GM23338 (cell line): Measurements from ENCODE around the gene PPP1R13L. TPM values are rescaled to one million over a fixed set of nuclear protein-coding genes. Genes with fewer than 3 reads are reported as not detected.

Experiments
- ATAC-seq: fragments of 200-7000 bp; cut with Tn5 transposase; 3 replicates; pipeline ENCODE4 v1.9.1; 2020
- DNase-seq: peaks from one replicate; pipeline ENCODE4 v3.0.0-alpha.2; 2015; ENCODE audit warnings: low spot score
- H2AFZ ChIP-seq: fragments of 200-600 bp; sonication (generic); 2 replicates; pipeline ENCODE4 v1.8.0; 2016; ENCODE audit warnings: antibody characterized with exemption, mild to moderate bottlenecking, moderate library complexity
- H3F3A ChIP-seq: fragments of 200-600 bp; sonication (generic); replicated peaks from 2 replicates; pipeline ENCODE4 v1.8.0; 2017; ENCODE audit warnings: antibody characterized with exemption, mixed run types, low read depth
- H3K27ac ChIP-seq: fragments of 200-600 bp; sonication (generic); 2 replicates; pipeline ENCODE4 v1.6.1; 2016; ENCODE audit warnings: low read depth
- H3K27me3 ChIP-seq: fragments of 200-600 bp; sonication (generic); 2 replicates; pipeline ENCODE4 v1.8.0; 2016; ENCODE audit warnings: mild to moderate bottlenecking, mixed run types, moderate library complexity; ENCODE audit not compliant: insufficient read depth
- H3K36me3 ChIP-seq: fragments of 200-600 bp; sonication (generic); 2 replicates; pipeline ENCODE4 v1.8.0; 2016; ENCODE audit warnings: mild to moderate bottlenecking; ENCODE audit not compliant: insufficient read depth
- H3K4me1 ChIP-seq: fragments of 200-600 bp; sonication (generic); 2 replicates; pipeline ENCODE4 v1.8.0; 2016; ENCODE audit warnings: mild to moderate bottlenecking, moderate library complexity; ENCODE audit not compliant: insufficient read depth
- H3K4me2 ChIP-seq: fragments of 200-600 bp; sonication (generic); 2 replicates; pipeline ENCODE4 v1.7.1; 2017; ENCODE audit warnings: mixed run types
- H3K4me3 ChIP-seq: fragments of 200-600 bp; sonication (generic); 2 replicates; pipeline ENCODE4 v1.6.1; 2016; ENCODE audit warnings: mixed run types
- H3K79me2 ChIP-seq: fragments of 200-600 bp; sonication (generic); replicated peaks from 2 replicates; pipeline ENCODE4 v1.8.0; 2017; ENCODE audit warnings: mild to moderate bottlenecking; ENCODE audit not compliant: insufficient read depth
- H3K9me2 ChIP-seq: fragments of 200-600 bp; sonication (generic); 2 replicates; pipeline ENCODE4 v1.8.0; 2017; ENCODE audit not compliant: insufficient read depth
- H4K20me1 ChIP-seq: fragments of 200-600 bp; sonication (generic); replicated peaks from 2 replicates; pipeline ENCODE4 v1.8.0; 2017; ENCODE audit warnings: mild to moderate bottlenecking; ENCODE audit not compliant: insufficient read depth
- H3K27ac Mint-ChIP-seq: 2 replicates; pipeline ENCODE4 v1.8.0; 2020; ENCODE audit warnings: inconsistent platforms, mild to moderate bottlenecking, moderate library complexity, mixed read lengths
- H3K27me3 Mint-ChIP-seq: 3 replicates; pipeline ENCODE4 v1.8.0; 2022; ENCODE audit warnings: low read depth, mild to moderate bottlenecking, moderate library complexity, mixed read lengths, inconsistent platforms; ENCODE audit not compliant: insufficient read depth, poor library complexity
- H3K36me3 Mint-ChIP-seq: 3 replicates; pipeline ENCODE4 v1.8.0; 2021; ENCODE audit warnings: low read depth, mild to moderate bottlenecking, inconsistent platforms, moderate library complexity, mixed read lengths
- H3K4me1 Mint-ChIP-seq: 3 replicates; pipeline ENCODE4 v1.8.0; 2020; ENCODE audit warnings: mild to moderate bottlenecking, inconsistent platforms, mixed read lengths
- H3K4me3 Mint-ChIP-seq: 3 replicates; pipeline ENCODE4 v1.8.0; 2021; ENCODE audit warnings: moderate library complexity, mild to moderate bottlenecking, inconsistent platforms, mixed read lengths
- H3K9me3 Mint-ChIP-seq: 3 replicates; pipeline ENCODE4 v1.8.0; 2020; ENCODE audit warnings: moderate library complexity, mild to moderate bottlenecking, inconsistent platforms, mixed read lengths
- EZH2 ChIP-seq: fragments of 200-600 bp; sonication (generic); IDR thresholded peaks from one replicate; pipeline ENCODE4 v1.8.0; 2017; ENCODE audit warnings: antibody characterized with exemption, mild to moderate bottlenecking, low read depth; ENCODE audit not compliant: unreplicated experiment
- EZH2phosphoT487 ChIP-seq: fragments of 200-600 bp; sonication (generic); IDR thresholded peaks from one replicate; pipeline ENCODE4 v1.8.1; 2018; ENCODE audit warnings: antibody characterized with exemption; ENCODE audit not compliant: unreplicated experiment
- JUNB ChIP-seq: IDR thresholded peaks from one replicate; pipeline ENCODE4 v1.6.1; 2016; ENCODE audit warnings: antibody characterized with exemption; ENCODE audit not compliant: unreplicated experiment
- NANOG ChIP-seq: IDR thresholded peaks from 2 replicates; pipeline ENCODE4 v1.6.1; 2016; ENCODE audit warnings: antibody characterized with exemption, borderline replicate concordance
- STAT1 ChIP-seq: IDR thresholded peaks from one replicate; pipeline ENCODE4 v1.6.1; 2016; ENCODE audit warnings: antibody characterized with exemption; ENCODE audit not compliant: unreplicated experiment
- ZNF114 ChIP-seq: fragments of 250-450 bp; sonication (Bioruptor Pico); IDR thresholded peaks from 2 replicates; pipeline ENCODE4 v1.5.0; 2020; ENCODE audit warnings: mild to moderate bottlenecking, moderate library complexity
- ZNF331 ChIP-seq: fragments of 250-450 bp; sonication (Bioruptor Pico); IDR thresholded peaks from 2 replicates; pipeline ENCODE4 v1.5.0; 2020; ENCODE audit warnings: low read depth, mild to moderate bottlenecking, moderate library complexity
- polyA plus RNA-seq: library from polyadenylated mRNA; unstranded; fragments of >200 nt; fragmentation: Nextera tagmentation; extraction: Ambion mirVana; gene quantifications from 2 replicates; pipeline ENCODE4 v1.2.1, GENCODE V29; 2016
- total RNA-seq: library from RNA; depleted of rRNA; stranded (reverse); fragments of >200 nt; shearing (Covaris generic); gene quantifications from 2 replicates; pipeline ENCODE4 v1.2.3, GENCODE V29; 2014
- TF ChIP-seq, protein P1 (sequence below): IDR thresholded peaks from one replicate; pipeline ENCODE4 v1.6.1; 2018; ENCODE audit warnings: antibody characterized with exemption; ENCODE audit not compliant: unreplicated experiment
- TF ChIP-seq, protein P2 (sequence below): IDR thresholded peaks from 2 replicates; pipeline ENCODE4 v1.6.1; 2016; ENCODE audit warnings: antibody characterized with exemption
- TF ChIP-seq, protein P3 (sequence below): fragments of 250-450 bp; sonication (Bioruptor Pico); IDR thresholded peaks from 2 replicates; pipeline ENCODE4 v1.5.0; 2020; ENCODE audit warnings: mild to moderate bottlenecking, moderate library complexity
- TF ChIP-seq, protein P4 (sequence below), 2 experiments: fragments of 200-600 bp in 1 of 2; sonication (generic) in 1 of 2; conservative IDR thresholded peaks; 2 replicates each; pipeline versions ENCODE4 v1.5.1 to v1.6.1; 2016 to 2017; ENCODE audit warnings: antibody characterized with exemption in 2 of 2, low read depth in 2 of 2, mild to moderate bottlenecking in 2 of 2, moderate library complexity in 1 of 2

Gene PPP1R13L
- total and polyA plus RNA-seq, 2 experiments from 2014 or later = 9.6 to 15.5 TPM

GRCh38 chr19:45376045-45376724 lies 28.7 kb downstream of the PPP1R13L start:
- Histone ChIP-seq H3K79me2 (no peaks in the 10 kb centered on the region), H3K9me2 (no peaks in the 10 kb centered on the region), H3K27ac (peak overlapping the region; percentile 90), H4K20me1 (no peaks in the 10 kb centered on the region), H3K4me1 (no peaks in the 10 kb centered on the region; the same call in 1 of the 2 replicates), H2AFZ (no peak overlapping the region), H3K4me2 (no peak overlapping the region), H3K36me3 (no peaks in the 10 kb centered on the region), H3K4me3 (no peak overlapping the region), H3K27me3 (no peaks in the 10 kb centered on the region), H3F3A (peaks cover 4% of the 10 kb centered on the region; the same call in 1 of the 2 replicates)
- Mint-ChIP-seq H3K9me3 (no peaks in the 10 kb centered on the region; the same call in 2 of the 3 replicates), H3K27ac (peak overlapping the region; percentile 94), H3K4me3 (no peak overlapping the region), H3K4me1 (peaks cover 11% of the 10 kb centered on the region), H3K36me3 (no peaks in the 10 kb centered on the region), H3K27me3 (peaks cover 5% of the 10 kb centered on the region)
- DNase-seq = peak; percentile 96
- TF ChIP-seq JUNB (no peak), ZNF114 (CRISPR knock-in tag) (no peak), EZH2phosphoT487 (no peak), ZNF331 (no peak), NANOG (no peak), EZH2 (no peak), STAT1 (no peak)
- TF ChIP-seq, protein P1, sequence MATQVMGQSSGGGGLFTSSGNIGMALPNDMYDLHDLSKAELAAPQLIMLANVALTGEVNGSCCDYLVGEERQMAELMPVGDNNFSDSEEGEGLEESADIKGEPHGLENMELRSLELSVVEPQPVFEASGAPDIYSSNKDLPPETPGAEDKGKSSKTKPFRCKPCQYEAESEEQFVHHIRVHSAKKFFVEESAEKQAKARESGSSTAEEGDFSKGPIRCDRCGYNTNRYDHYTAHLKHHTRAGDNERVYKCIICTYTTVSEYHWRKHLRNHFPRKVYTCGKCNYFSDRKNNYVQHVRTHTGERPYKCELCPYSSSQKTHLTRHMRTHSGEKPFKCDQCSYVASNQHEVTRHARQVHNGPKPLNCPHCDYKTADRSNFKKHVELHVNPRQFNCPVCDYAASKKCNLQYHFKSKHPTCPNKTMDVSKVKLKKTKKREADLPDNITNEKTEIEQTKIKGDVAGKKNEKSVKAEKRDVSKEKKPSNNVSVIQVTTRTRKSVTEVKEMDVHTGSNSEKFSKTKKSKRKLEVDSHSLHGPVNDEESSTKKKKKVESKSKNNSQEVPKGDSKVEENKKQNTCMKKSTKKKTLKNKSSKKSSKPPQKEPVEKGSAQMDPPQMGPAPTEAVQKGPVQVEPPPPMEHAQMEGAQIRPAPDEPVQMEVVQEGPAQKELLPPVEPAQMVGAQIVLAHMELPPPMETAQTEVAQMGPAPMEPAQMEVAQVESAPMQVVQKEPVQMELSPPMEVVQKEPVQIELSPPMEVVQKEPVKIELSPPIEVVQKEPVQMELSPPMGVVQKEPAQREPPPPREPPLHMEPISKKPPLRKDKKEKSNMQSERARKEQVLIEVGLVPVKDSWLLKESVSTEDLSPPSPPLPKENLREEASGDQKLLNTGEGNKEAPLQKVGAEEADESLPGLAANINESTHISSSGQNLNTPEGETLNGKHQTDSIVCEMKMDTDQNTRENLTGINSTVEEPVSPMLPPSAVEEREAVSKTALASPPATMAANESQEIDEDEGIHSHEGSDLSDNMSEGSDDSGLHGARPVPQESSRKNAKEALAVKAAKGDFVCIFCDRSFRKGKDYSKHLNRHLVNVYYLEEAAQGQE = no peak
- TF ChIP-seq, protein P2, sequence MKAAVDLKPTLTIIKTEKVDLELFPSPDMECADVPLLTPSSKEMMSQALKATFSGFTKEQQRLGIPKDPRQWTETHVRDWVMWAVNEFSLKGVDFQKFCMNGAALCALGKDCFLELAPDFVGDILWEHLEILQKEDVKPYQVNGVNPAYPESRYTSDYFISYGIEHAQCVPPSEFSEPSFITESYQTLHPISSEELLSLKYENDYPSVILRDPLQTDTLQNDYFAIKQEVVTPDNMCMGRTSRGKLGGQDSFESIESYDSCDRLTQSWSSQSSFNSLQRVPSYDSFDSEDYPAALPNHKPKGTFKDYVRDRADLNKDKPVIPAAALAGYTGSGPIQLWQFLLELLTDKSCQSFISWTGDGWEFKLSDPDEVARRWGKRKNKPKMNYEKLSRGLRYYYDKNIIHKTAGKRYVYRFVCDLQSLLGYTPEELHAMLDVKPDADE = no peak
- TF ChIP-seq, protein P3, sequence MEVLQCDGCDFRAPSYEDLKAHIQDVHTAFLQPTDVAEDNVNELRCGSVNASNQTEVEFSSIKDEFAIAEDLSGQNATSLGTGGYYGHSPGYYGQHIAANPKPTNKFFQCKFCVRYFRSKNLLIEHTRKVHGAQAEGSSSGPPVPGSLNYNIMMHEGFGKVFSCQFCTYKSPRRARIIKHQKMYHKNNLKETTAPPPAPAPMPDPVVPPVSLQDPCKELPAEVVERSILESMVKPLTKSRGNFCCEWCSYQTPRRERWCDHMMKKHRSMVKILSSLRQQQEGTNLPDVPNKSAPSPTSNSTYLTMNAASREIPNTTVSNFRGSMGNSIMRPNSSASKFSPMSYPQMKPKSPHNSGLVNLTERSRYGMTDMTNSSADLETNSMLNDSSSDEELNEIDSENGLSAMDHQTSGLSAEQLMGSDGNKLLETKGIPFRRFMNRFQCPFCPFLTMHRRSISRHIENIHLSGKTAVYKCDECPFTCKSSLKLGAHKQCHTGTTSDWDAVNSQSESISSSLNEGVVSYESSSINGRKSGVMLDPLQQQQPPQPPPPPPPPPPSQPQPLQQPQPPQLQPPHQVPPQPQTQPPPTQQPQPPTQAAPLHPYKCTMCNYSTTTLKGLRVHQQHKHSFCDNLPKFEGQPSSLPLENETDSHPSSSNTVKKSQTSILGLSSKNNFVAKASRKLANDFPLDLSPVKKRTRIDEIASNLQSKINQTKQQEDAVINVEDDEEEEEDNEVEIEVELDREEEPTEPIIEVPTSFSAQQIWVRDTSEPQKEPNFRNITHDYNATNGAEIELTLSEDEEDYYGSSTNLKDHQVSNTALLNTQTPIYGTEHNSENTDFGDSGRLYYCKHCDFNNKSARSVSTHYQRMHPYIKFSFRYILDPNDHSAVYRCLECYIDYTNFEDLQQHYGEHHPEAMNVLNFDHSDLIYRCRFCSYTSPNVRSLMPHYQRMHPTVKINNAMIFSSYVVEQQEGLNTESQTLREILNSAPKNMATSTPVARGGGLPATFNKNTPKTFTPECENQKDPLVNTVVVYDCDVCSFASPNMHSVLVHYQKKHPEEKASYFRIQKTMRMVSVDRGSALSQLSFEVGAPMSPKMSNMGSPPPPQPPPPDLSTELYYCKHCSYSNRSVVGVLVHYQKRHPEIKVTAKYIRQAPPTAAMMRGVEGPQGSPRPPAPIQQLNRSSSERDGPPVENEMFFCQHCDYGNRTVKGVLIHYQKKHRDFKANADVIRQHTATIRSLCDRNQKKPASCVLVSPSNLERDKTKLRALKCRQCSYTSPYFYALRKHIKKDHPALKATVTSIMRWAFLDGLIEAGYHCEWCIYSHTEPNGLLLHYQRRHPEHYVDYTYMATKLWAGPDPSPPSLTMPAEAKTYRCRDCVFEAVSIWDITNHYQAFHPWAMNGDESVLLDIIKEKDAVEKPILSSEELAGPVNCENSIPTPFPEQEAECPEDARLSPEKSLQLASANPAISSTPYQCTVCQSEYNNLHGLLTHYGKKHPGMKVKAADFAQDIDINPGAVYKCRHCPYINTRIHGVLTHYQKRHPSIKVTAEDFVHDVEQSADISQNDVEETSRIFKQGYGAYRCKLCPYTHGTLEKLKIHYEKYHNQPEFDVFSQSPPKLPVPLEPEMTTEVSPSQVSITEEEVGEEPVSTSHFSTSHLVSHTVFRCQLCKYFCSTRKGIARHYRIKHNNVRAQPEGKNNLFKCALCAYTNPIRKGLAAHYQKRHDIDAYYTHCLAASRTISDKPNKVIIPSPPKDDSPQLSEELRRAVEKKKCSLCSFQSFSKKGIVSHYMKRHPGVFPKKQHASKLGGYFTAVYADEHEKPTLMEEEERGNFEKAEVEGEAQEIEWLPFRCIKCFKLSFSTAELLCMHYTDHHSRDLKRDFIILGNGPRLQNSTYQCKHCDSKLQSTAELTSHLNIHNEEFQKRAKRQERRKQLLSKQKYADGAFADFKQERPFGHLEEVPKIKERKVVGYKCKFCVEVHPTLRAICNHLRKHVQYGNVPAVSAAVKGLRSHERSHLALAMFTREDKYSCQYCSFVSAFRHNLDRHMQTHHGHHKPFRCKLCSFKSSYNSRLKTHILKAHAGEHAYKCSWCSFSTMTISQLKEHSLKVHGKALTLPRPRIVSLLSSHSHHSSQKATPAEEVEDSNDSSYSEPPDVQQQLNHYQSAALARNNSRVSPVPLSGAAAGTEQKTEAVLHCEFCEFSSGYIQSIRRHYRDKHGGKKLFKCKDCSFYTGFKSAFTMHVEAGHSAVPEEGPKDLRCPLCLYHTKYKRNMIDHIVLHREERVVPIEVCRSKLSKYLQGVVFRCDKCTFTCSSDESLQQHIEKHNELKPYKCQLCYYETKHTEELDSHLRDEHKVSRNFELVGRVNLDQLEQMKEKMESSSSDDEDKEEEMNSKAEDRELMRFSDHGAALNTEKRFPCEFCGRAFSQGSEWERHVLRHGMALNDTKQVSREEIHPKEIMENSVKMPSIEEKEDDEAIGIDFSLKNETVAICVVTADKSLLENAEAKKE (CRISPR knock-in tag) = no peak
- TF ChIP-seq, protein P4, sequence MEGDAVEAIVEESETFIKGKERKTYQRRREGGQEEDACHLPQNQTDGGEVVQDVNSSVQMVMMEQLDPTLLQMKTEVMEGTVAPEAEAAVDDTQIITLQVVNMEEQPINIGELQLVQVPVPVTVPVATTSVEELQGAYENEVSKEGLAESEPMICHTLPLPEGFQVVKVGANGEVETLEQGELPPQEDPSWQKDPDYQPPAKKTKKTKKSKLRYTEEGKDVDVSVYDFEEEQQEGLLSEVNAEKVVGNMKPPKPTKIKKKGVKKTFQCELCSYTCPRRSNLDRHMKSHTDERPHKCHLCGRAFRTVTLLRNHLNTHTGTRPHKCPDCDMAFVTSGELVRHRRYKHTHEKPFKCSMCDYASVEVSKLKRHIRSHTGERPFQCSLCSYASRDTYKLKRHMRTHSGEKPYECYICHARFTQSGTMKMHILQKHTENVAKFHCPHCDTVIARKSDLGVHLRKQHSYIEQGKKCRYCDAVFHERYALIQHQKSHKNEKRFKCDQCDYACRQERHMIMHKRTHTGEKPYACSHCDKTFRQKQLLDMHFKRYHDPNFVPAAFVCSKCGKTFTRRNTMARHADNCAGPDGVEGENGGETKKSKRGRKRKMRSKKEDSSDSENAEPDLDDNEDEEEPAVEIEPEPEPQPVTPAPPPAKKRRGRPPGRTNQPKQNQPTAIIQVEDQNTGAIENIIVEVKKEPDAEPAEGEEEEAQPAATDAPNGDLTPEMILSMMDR (conservative IDR thresholded peaks at IDR 0.05; ENCODE audit: low read depth in 2 of 2) = no peak
- ATAC-seq = peak; percentile 95
